GM19099 (cell line): ENCODE results near the gene IRF9.

ENCODE experiments used
- POLR2A ChIP-seq: IDR thresholded peaks from 3 replicates; pipeline ENCODE4 v1.6.1; 2011; ENCODE audit warnings: low read depth; ENCODE audit not compliant: insufficient read length; ENCODE audit errors: extremely low read depth

IRF9 gene

DNA sequence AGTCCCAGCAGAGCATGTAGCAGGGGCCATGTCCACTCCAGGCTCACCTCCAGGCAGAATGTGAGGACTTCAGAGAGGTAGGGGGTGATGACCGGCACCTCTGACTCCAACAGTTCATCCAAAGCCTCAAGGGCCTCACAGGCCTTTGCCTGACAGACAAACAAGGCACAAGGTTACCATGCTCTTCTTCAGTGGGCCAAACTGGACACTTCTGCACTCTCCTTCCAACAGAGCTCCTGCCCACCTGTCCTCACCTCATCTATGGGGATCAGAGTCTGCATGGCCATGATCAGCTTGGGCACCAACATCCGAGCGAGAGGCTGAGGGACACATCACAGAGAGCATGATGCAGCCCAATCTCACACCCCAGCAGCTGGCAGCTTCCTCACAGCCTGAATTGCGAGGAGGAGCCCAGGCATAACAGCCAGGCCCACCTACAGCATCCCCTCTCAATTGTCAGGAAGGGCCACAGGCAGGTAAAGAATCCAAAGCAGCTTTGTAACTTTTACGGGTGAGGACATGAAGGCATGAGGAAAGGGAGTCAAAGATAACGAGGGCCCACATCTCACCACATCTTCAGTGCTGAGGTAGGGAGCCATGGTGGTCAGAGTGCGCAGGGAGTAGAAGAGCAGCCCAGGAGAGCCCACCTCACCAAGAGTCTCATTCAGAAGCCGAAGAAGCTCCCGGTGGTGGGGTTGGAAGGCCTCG lies 25.9 kb downstream of the IRF9 start:
- TF ChIP-seq POLR2A, result no peak

DNA sequence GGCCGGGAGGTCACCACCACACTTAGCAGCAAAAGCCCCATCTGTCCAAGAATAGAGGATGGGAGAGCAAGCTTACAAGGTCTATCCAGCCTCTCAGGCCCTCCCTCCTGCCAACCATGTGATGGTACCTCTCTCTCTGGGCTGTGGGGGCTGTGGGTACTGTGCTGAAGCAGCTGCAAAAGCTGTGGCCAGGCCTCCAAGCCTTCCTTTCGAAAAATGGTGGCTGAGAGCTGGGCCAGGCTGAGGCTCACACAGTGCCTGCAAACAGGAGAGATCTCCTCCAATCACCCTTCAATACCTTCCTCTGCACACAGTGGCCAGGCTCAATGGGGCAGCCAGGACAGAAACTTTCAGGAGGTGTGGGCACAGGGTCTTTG lies 26.5 kb downstream of the IRF9 start:
- no peak for TF ChIP-seq POLR2A

DNA sequence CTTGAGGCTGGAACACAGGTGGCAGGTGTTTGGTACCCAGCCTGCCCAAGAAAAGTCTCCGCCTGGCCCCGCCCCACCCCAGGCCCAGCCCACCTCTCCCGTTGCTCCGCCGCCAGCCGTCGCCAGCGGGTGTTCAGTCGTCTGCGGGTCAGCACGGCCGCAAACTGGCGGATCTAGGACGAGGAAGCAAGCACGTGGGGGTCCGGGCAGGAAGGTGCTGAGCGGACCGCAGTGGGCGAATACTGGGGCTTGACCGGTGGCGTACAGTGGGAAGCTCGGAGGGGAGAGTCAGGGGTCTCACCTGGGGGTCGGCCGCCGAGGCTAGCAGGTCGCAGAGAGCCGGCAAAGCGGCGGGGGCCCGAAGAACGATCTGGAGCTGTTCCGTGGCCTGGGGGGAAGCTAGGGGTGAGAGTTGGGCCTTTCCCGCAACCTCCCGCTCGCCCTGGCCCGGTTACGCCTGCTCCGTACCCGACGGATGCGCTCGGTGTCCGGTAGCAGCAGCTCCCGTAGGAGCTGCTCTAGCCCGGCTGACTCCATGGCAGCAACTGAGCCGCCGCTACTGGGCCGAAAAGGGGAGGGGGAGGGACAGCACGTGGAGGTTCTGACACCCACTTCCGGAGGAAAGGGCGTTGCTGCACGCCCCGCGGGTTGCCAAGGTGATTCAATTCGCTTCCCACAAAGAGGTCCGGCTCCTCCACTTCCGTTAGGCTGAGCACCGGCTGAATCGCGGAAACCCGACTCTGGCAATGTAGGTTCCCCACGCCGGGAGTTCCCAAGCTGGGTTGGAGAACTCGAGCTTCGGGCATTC lies 27.4 kb downstream of the IRF9 start, which contains the start of gene IPO4:
Gene IPO4, minus strand, starts transcription at position 566 of the 808 bp plus-strand sequence. Its CDS starts 29 bp downstream, at position 537.
- TF ChIP-seq POLR2A, result peak; percentile 85

DNA sequence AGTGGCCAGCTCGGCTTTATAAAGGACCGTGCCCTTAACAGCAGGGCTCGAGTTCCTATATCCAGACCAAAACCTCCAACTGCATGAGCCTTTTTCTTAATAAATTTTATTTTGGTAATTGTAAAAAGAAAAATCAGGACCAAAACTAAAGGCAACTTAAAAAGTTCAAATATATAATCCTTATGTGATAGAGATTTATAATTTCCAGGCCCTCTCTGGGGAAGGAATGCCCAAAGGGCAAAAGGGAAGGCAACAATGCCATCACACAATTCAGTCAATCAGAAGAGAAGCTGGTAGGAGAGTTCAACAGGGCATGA lies 28.0 kb downstream of the IRF9 start:
- no peak for TF ChIP-seq POLR2A

DNA sequence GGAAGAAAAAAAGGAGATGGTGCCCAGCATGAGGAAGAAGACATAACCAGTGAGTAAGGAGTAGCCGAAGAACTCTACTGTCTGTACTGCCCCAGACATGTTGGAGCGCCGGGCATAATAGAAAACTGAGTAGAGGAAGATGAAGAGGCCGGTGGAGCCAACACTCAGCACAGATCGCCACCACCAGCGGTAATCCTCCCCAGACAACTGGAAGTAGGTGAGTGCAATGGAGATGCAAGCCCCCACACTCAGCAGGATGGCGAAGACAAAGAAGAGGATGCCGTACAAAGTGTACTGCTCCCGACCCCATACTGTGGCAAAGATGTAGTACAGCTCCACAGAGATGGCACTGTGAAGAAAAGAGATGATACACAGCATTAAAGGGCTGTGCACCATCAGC lies 28.4 kb downstream of the IRF9 start:
- no peak for TF ChIP-seq POLR2A

DNA sequence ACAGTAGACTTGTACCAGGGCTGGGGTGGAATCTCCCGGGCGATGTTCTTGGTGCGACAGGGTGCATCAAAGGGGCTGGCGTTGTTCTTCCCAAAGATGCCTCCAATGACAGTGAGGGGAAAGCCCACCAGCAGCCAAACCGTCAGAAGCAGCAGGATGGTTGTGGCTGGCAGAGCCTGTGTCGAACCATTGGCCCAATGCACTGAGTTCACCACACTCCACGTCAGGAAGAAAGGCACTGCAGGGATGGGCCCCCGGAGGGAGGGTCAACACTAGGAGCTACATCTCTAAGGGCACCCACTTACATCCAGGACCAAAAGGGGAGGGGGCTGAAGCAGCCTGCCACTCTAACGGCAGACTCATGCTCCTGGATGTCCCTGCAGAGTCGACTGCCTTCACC lies 29.4 kb downstream of the IRF9 start:
- TF ChIP-seq POLR2A, result no peak

DNA sequence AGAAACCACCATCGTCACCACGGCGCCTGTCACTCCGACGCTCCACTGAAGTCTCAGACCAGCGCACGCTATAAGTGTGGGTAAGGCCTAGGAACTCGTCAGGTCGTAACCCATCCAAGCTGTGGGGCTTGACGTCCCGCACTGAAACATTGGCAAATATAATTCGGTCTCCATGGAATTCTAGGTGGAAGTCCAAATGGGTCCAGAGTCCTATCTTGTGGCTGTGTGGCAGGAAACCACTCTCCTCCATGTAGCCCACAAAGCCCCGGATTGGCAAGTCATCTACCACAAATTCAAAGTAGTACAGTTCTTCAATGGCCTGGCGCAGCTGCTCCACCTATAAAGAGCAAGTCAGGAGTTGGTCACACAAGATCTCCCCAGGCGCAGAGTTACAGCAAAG lies 31.9 kb downstream of the IRF9 start:
- no peak for TF ChIP-seq POLR2A

DNA sequence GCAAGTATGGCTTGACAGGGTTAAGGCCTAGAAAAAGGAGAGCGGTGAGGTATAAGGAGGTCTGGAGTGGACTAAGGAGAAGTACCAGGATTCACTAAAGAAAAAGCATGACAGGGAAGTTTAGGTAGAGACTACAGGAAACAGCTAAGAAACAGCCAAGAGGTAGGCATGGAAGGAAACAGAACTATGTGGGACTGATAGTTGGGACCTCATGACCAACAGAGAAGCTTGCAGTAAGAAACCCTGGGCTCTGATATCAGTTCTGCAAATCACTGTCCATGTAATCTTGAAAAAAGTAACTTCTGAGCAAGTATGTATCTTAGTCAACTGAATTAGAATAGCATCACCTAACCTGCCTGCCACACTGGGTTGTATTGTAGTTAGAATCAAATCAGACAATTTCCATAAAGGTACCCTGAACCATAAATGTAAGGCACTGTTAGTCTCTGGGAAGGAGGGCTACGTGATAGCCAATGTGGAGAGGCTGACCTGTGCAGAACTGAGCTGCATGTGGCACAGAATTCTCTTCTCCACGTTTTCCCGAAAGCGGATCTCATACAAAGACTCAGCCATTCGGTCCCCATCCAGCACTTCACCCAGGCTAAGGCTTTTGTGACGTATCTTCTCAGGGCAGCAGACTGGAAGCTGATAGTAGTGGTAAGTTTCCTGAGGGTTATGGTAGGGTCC lies 33.3 kb downstream of the IRF9 start:
- TF ChIP-seq POLR2A, result no peak

DNA sequence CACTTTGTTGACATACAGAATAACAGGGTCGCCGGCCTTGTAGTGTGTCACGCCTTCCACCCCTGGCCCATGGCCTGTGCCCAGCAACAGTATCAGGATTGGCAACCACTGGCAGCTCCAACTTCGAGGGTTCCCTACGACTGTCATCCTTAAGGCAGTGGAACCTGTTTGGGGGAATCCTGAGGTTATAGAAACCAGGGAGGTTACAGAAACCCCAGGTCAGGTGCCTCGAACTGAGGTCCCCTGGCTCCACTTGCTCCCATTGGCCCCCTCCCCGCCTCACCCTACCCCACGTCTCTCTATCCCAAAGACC lies 33.8 kb downstream of the IRF9 start:
- TF ChIP-seq POLR2A, result no peak

DNA sequence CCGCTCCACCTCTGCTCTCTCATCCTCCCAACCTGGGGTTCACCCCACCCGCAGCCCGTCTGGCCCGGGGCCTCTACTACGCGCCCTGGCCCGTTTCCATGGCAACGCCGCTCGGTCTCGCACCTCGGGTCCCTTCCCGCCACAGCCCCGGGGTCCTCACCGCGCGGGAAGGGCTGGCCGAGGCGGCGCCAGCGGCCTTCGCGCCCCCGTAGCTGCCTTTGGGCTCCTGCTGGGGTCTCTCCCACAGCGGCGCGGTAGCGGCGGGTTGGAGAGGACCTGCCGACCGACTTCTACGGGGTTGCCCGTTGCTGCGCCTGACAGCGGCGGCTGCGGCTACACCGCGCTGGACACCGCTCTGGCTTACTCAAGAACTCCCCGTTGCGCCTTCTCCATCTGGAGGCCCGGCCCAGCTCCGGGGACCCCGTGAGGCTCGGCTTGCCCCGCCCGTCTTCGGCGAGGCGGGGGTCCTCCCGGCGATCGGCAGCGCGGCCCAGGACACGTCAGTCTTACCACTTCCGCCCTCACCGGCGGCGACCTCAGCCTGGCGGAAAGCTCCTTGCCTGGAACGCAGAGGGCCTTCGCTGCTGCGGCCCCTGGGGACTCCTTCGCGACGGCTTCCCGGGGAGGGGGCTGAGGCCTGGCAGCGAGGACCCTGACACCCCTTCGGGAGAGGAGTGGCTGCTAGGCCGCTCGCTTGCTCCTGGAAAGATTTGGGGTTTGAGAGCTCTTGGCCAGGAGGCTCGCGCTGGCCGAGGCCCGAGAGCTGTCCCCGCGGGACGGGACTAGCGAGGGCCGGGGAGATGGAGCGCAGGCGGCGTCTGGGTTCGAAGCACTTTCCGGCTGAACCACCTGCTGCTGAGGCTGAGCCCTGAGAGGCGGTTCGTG lies 34.4 kb downstream of the IRF9 start, which contains the start of gene TM9SF1:
Gene TM9SF1, minus strand, starts transcription at position 256 of the 885 bp plus-strand sequence. CDS start 422 bp downstream, outside the sequence.
- peak; percentile 60 for TF ChIP-seq POLR2A

DNA sequence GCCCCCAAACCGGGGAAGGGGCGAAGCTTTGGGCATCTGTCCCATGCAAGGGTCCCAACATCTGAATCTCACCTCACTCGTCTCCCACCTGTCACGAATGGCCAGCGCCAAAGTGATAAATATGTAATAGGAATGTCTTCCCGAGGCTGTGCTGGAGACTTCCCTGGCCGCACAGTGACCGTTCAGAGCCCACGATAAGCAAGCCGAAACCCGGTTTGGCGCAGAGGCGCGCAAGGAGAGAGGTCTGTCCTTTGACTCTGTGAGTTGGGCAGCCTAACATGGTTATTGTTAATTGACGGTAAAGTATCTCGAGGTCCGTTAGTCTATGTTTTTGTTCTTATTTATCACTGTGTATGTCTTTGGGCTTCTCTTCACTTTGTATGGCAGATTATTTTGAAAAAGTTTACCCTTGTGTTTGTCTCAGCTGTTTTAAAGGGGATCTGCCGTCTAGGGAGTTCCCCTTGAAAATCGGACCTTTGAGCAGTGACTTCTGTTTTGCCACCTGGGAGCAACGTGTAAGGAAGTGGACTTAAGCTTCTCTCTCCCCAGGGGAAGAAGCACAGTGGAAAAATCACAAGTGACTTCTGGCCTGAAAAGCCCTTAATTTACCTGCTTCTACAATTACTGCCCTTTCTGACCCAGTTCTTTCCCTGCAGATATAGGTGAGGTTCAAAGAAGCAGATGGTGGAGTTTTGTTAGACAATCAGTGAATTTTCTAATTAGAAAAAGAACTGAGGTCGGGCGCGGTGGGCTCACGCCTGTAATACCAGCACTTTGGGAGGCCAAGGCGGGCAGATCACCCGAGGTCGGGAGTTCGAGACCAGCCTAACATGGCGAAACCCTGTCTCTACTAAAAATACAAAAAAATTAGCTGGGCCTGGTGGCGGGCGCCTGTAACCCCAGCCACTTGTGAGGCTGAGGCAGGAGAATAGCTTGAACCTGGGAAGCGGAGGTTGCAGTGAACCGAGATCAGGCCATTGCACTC lies 35.3 kb downstream of the IRF9 start:
- TF ChIP-seq POLR2A, result no peak

DNA sequence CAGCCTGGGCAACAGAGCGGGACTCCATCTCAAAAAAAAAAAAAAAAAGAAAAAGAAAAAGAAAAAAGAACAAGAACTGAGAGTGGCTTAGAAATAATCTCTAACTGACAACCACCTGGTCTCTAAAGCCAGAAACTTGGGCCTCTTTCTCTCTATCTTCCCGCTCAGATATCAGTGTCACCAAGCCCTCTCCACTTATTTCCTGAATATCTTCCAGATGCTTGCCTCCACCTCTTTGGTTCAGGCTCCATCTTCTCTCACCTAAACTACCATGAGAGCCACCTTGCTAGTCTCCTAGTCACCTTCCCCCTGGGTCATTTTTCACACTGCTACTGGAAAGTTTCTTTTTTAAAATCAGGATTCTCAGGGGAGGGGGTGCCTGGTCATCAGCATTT lies 36.0 kb downstream of the IRF9 start:
- no peak for TF ChIP-seq POLR2A

DNA sequence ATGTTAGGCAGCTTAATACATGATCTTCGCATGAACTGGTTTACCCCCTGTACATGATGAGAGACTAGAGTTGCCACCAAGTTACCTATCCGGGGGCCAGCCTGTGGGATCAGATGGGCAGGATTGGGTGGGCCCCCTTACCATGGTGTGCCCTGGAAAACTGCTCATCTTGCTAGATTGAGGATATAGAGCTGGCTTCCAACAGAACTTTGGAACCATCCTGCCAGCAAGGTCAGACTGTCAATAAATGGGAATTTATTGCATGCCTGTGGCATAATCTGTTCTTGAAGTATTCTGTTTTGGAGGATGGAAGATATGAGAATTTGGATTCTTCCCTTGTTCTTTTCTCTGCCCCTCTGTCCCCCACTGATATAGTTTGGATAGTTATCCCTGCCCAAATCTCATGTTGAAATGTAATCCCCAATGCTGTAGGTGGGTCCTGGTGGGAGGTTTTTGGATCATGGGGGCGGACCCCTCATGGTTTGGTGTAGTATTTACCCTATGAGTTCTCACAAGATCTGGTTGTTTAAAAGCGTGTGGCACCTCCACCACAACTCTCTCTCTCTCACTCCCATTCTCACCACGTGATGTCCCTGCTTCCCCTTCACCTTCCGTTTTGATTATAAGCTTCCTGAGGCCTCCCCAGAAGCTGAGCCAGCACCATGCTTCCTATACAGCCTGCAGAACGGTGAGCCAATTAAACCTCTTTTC lies 37.9 kb downstream of the IRF9 start:
- no peak for TF ChIP-seq POLR2A
